Spleen (tissue), 11 donors: ENCODE measurements around the gene FAM227A. TPM values are rescaled to one million over a fixed set of nuclear protein-coding genes. Genes with fewer than 3 reads are reported as not detected.
A peak's percentile ranks its signal among the peaks of the same experiment; 100 is the strongest.

ENCODE experiments used
- DNase-seq: peaks from one replicate; pipeline ENCODE4 v3.0.0-alpha.2; 2020
- H3K27ac ChIP-seq, 8 donors: fragments of 200-600 bp; sonication (generic) in 7 of 8; 1 replicate in 4 of 8; 2 replicates in 4 of 8; pipeline versions ENCODE4 v1.5.0 to v1.8.0; 2016 to 2021; ENCODE audit warnings: inconsistent platforms in 4 of 8, mild to moderate bottlenecking in 4 of 8, moderate library complexity in 1 of 8
- H3K27me3 ChIP-seq, 7 donors: fragments of 200-600 bp; sonication (generic) in 6 of 7; replicated peaks in 1 of 7; 1 replicate in 4 of 7; 2 replicates in 3 of 7; pipeline versions ENCODE4 v1.5.0 to v1.8.0; 2016 to 2021; ENCODE audit warnings: inconsistent platforms in 3 of 7, mild to moderate bottlenecking in 1 of 7
- H3K36me3 ChIP-seq, 6 donors: fragments of 200-600 bp; sonication (generic) in 5 of 6; 1 replicate in 4 of 6; 2 replicates in 2 of 6; pipeline versions ENCODE4 v1.5.0 to v1.8.0; 2016 to 2021; ENCODE audit warnings: inconsistent platforms in 2 of 6
- H3K4me1 ChIP-seq, 6 donors: fragments of 200-600 bp; sonication (generic) in 5 of 6; 1 replicate in 3 of 6; 2 replicates in 3 of 6; pipeline versions ENCODE4 v1.5.0 to v1.8.0; 2016 to 2021; ENCODE audit warnings: inconsistent platforms in 3 of 6
- H3K4me3 ChIP-seq, 8 donors: fragments of 200-600 bp; sonication (generic) in 7 of 8; 1 replicate in 4 of 8; 2 replicates in 4 of 8; pipeline versions ENCODE4 v1.5.0 to v1.8.0; 2016 to 2021; ENCODE audit warnings: inconsistent platforms in 4 of 8, mild to moderate bottlenecking in 4 of 8, moderate library complexity in 2 of 8
- H3K9me3 ChIP-seq, 8 donors: fragments of 200-600 bp; sonication (generic) in 7 of 8; 1 replicate in 4 of 8; 2 replicates in 4 of 8; pipeline versions ENCODE4 v1.5.0 to v1.8.0; 2016 to 2021; ENCODE audit warnings: inconsistent platforms in 4 of 8
- CTCF ChIP-seq, 11 experiments: fragments of 200-600 bp in 7 of 11; fragments of 450-650 bp in 4 of 11; sonication (generic) in 4 of 11; IDR thresholded peaks in 8 of 11; conservative IDR thresholded peaks in 3 of 11; 1 replicate in 7 of 11; 2 replicates in 4 of 11; pipeline versions ENCODE4 v1.4.0 to v1.8.0; 2016 to 2021; ENCODE audit warnings: antibody characterized with exemption in 11 of 11, inconsistent platforms in 4 of 11, mild to moderate bottlenecking in 1 of 11
- POLR2A ChIP-seq, 3 donors: fragments of 450-650 bp; IDR thresholded peaks; one replicate each; pipeline ENCODE4 v1.5.1; 2017; ENCODE audit warnings: antibody characterized with exemption in 3 of 3, mild to moderate bottlenecking in 1 of 3
- POLR2AphosphoS5 ChIP-seq, 3 donors: sonication (generic); formaldehyde crosslinking; IDR thresholded peaks; one replicate each; pipeline ENCODE4 v1.5.1; 2017; ENCODE audit warnings: antibody characterized with exemption in 3 of 3
- WGBS, 5 donors: extraction: QIAGEN DNeasy Blood & Tissue Kit in 3 of 5; methylation state at CpG; one replicate each; pipeline versions ENCODE4 v1.1.5 to v1.1.7; 2013 to 2018; 5-methylcytosine and 5-hydroxymethylcytosine counted together
- intact Hi-C: fragments of 100-400 bp; cut with DNase I; formaldehyde crosslinking; loops from one replicate; pipeline ENCODE4 v1.15.0; 2023; ENCODE audit warnings: low total_unique reads
- polyA plus RNA-seq, 3 donors: library from polyadenylated mRNA; stranded (reverse); fragments of 200-250 nt; gene quantifications; one replicate each; pipeline ENCODE4 v1.2.1, GENCODE V29; 2013
- total RNA-seq, 7 donors: library from RNA; depleted of rRNA in 3 of 7; stranded (reverse); fragments of >200 nt in 3 of 7; fragmentation: NEBNext Ultra II Directional in 4 of 7; extraction: Animal tissue kit (Norgen Biotek cat#: 25700) in 4 of 7; gene quantifications; one replicate each; pipeline versions ENCODE4 v1.1.0 to v1.2.1, GENCODE V29; 2016 to 2021
- donor health status: healthy with polysubstance abuse.
- donor health status: DM: no; HTN: no; CAD: no; lungs with moderate emphysema.
- donor health status: DM: no; HTN: no; CAD: no.
- donor health status: Bipolar disorder and iron deficiency.
- donor health status: healthy.
- donor health status: DM: no; HTN: no; CAD: no.
- donor health status: DM: yes; HTN: yes; CAD: no.

FAM227A gene
- total and polyA plus RNA-seq, 10 donors = 0.02 to 3.0 (median 0.26) TPM; not detected in 1

GRCh38 chr22:38638728-38639127 lies 17.5 kb downstream of the FAM227A start:
- H3K4me3 ChIP-seq = no peak overlapping the region
- TF ChIP-seq POLR2AphosphoS5 (IDR thresholded peaks at IDR 0.05) (no peak), CTCF (IDR thresholded peaks at IDR 0.05 in 8 of 11, conservative IDR thresholded peaks at IDR 0.05 in 3 of 11) (no peak), POLR2A (IDR thresholded peaks at IDR 0.05) (no peak)
- H3K9me3 ChIP-seq = no peaks in the 10 kb centered on the region
- H3K27me3 ChIP-seq = no peaks in the 10 kb centered on the region
- H3K4me1 ChIP-seq = no peaks in the 10 kb centered on the region
- H3K36me3 ChIP-seq = no peaks in the 10 kb centered on the region
- H3K27ac ChIP-seq = no peak overlapping the region
- 63 to 83% (median 80%) methylated on average over 3 of the region's 3 CpGs for WGBS, 5 donors
- intact Hi-C loops = no loop called here
- no peak for DNase-seq

DNA sequence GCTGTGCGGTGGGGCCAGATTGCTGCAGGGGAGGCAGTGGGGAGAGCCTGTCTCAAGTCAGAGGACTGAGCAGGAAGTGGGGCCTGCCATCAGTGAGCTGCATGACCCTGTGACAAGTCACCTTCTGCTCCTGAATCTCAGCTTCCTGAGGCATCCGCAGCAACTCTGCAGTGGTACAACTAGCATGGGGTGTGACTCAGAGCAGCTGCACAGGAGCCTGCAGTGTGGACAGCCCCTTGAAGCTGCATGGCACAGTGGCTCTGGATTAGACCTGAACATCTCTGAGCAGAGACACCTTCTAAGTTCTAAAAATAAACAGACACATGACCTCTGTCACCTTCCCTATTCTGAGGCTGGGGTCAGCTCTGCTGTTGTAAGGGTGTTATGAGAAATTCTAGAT lies 18.0 kb downstream of the FAM227A start:
- Histone ChIP-seq H3K36me3 (no peaks in the 10 kb centered on the region), H3K4me3 (no peak overlapping the region), H3K9me3 (no peaks in the 10 kb centered on the region), H3K27ac (no peak overlapping the region), H3K4me1 (no peaks in the 10 kb centered on the region), H3K27me3 (no peaks in the 10 kb centered on the region)
- intact Hi-C loops = no loop called here
- TF ChIP-seq CTCF (IDR thresholded peaks at IDR 0.05 in 8 of 11, conservative IDR thresholded peaks at IDR 0.05 in 3 of 11) (no peak), POLR2AphosphoS5 (IDR thresholded peaks at IDR 0.05) (no peak), POLR2A (IDR thresholded peaks at IDR 0.05) (no peak)
- peak; percentile 4 for DNase-seq
- WGBS, 5 donors = 83 to 93% (median 85%) methylated on average over 2 of the region's 2 CpGs

- Histone ChIP-seq H3K36me3 (no peaks in the 10 kb centered on the region), H3K4me1 (peaks cover 0 to 4% (median 0%) of the 10 kb centered on the region in 6 donors), H3K9me3 (no peaks in the 10 kb centered on the region), H3K4me3 (no peak overlapping the region), H3K27ac (no peak overlapping the region), H3K27me3 (no peaks in the 10 kb centered on the region)
- no peak for DNase-seq
- whole genome bisulfite sequencing, 5 donors = 79 to 94% (median 86%) methylated on average over 3 of the region's 3 CpGs
- intact Hi-C loops = no loop called here
- TF ChIP-seq POLR2A (IDR thresholded peaks at IDR 0.05) = no peak
- no peak for TF ChIP-seq POLR2AphosphoS5 (IDR thresholded peaks at IDR 0.05)
- TF ChIP-seq CTCF (IDR thresholded peaks at IDR 0.05 in 8 of 11, conservative IDR thresholded peaks at IDR 0.05 in 3 of 11) = no peak
Observed at GRCh38 chr22:38632528-38632927, 23.7 kb downstream of the FAM227A start.

DNA sequence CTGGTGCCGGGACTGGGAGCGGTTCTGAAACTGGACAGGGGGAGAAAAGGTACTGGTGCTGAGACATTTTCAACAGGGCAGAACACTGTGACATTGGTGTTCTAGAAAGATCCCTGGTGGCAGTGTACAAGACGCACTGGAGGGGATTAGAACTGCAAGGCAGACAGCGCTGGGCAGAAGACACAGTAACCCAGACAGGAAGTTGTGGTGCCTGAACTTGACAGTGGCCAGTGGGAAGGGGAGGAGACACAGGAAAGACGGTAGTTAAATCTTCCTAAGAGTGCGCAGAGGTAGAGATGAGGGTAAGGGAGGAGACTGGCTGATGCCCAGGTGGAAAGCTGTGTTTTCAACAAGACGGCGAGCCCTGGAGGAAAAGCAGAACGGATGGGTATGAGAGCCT lies 24.5 kb downstream of the FAM227A start:
- no peak overlapping the region for H3K4me3 ChIP-seq
- no peak overlapping the region for H3K27ac ChIP-seq
- H3K4me1 ChIP-seq = peaks cover 0 to 4% (median 0%) of the 10 kb centered on the region in 6 donors
- intact Hi-C loops = no loop called here
- DNase-seq = no peak
- H3K27me3 ChIP-seq = no peaks in the 10 kb centered on the region
- TF ChIP-seq POLR2AphosphoS5 (IDR thresholded peaks at IDR 0.05) (no peak), POLR2A (IDR thresholded peaks at IDR 0.05) (no peak)
- H3K9me3 ChIP-seq = no peaks in the 10 kb centered on the region
- 53 to 72% (median 63%) methylated on average over 9 of the region's 9 CpGs for WGBS, 5 donors
- H3K36me3 ChIP-seq = no peaks in the 10 kb centered on the region

GRCh38 chr22:38629108-38629507 lies 27.1 kb downstream of the FAM227A start:
- no peak for TF ChIP-seq POLR2AphosphoS5 (IDR thresholded peaks at IDR 0.05)
- TF ChIP-seq CTCF (IDR thresholded peaks at IDR 0.05 in 8 of 11, conservative IDR thresholded peaks at IDR 0.05 in 3 of 11) = no peak
- TF ChIP-seq POLR2A (IDR thresholded peaks at IDR 0.05) = no peak
- no peak for DNase-seq
- Histone ChIP-seq H3K4me3 (no peak overlapping the region), H3K27ac (no peak overlapping the region), H3K27me3 (no peaks in the 10 kb centered on the region), H3K36me3 (no peaks in the 10 kb centered on the region), H3K9me3 (no peaks in the 10 kb centered on the region), H3K4me1 (peaks cover 0 to 4% (median 0%) of the 10 kb centered on the region in 6 donors)
- intact Hi-C loops = no loop called here
- 81 to 97% (median 85%) methylated on average over 4 of the region's 4 CpGs for WGBS, 5 donors
